Activated CD4-positive, alpha-beta T cell treated with anti-CD3 and anti-CD28 coated beads for 36 hours (primary cell): ENCODE measurements around the gene IRF4. TPM values are rescaled to one million over a fixed set of nuclear protein-coding genes. Genes with fewer than 3 reads are reported as not detected.

ENCODE experiments used
- ATAC-seq: fragments of 200-7000 bp; cut with Tn5 transposase; one replicate; pipeline ENCODE4 v1.10.0; 2021; ENCODE audit warnings: mild to moderate bottlenecking, moderate library complexity
- CTCF ChIA-PET: fragments of 350-600 bp; sonication (Branson Sonifier 250); formaldehyde crosslinking; loops from one replicate; lab custom pipeline; 2021; ENCODE audit warnings: antibody characterized with exemption; lab: Charles Lee
- POLR2A ChIA-PET: fragments of 350-600 bp; sonication (Branson Sonifier 250); formaldehyde crosslinking; loops from one replicate; lab custom pipeline; 2021; ENCODE audit warnings: antibody characterized with exemption, inconsistent platforms; lab: Charles Lee
- DNase-seq: peaks from one replicate; pipeline ENCODE4 v3.0.0-alpha.2; 2020
- H3K27ac Mint-ChIP-seq: one replicate; pipeline ENCODE4 v1.8.0; 2021; ENCODE audit warnings: mixed read lengths
- H3K27me3 Mint-ChIP-seq: one replicate; pipeline ENCODE4 v1.8.0; 2021; ENCODE audit warnings: mixed read lengths
- H3K36me3 Mint-ChIP-seq: one replicate; pipeline ENCODE4 v1.8.0; 2021; ENCODE audit warnings: low read depth, mixed read lengths
- H3K4me1 Mint-ChIP-seq: one replicate; pipeline ENCODE4 v1.8.0; 2021; ENCODE audit warnings: mixed read lengths
- H3K4me3 Mint-ChIP-seq: one replicate; pipeline ENCODE4 v1.8.0; 2021; ENCODE audit warnings: mild to moderate bottlenecking, moderate library complexity, mixed read lengths
- H3K9me3 Mint-ChIP-seq: one replicate; pipeline ENCODE4 v1.8.0; 2021; ENCODE audit warnings: low read depth, mixed read lengths
- intact Hi-C, 2 experiments: fragments of 100-400 bp; cut with DNase I in 1 of 2; cut with micrococcal nuclease in 1 of 2; formaldehyde crosslinking; loops; one replicate each; pipeline versions ENCODE4 v1.14.2 to v1.15.1; 2022 to 2024; cut with DNase I, micrococcal nuclease
- total RNA-seq, 2 experiments: library from RNA; stranded (reverse); gene quantifications; one replicate each; pipeline ENCODE4 v1.2.3, GENCODE V29; 2021

IRF4 gene
- total RNA-seq, 2 experiments from 2014 or later = 601 to 617 TPM

GRCh38 chr6:394641-395289, 3.2 kb downstream of the IRF4 start:
- DNase-seq = no peak
- H3K9me3 Mint-ChIP-seq = no peaks in the 10 kb centered on the region
- H3K4me1 Mint-ChIP-seq = peaks cover 64% of the 10 kb centered on the region
- no peak for ATAC-seq
- peaks cover 72% of the 10 kb centered on the region for H3K36me3 Mint-ChIP-seq
- POLR2A ChIA-PET = interaction anchor here (0.6 to 7.5 kb wide), 5 partner anchors 8 to 205 kb away, joined by 4 to 121 read pairs (median 6); no protein-coding TSS in a partner anchor
- peak overlapping the region; percentile 99 for H3K27ac Mint-ChIP-seq
- peak overlapping the region; percentile 94 for H3K4me3 Mint-ChIP-seq
- intact Hi-C loops = loop anchor here (1.0 to 5.0 kb wide), 4 partner anchors 9 to 988 kb away; no protein-coding TSS in a partner anchor
- H3K27me3 Mint-ChIP-seq = no peaks in the 10 kb centered on the region
- CTCF ChIA-PET = interaction anchor here (0.8 to 1.5 kb wide), 7 partner anchors 8 to 156 kb away, joined by 3 to 4 read pairs (median 4); no protein-coding TSS in a partner anchor

- ATAC-seq = no peak
Measured at GRCh38 chr6:395432-396125, 4.0 kb downstream of the IRF4 start.

GRCh38 chr6:396126-396520, 4.6 kb downstream of the IRF4 start:
- Mint-ChIP-seq H3K4me1 (peaks cover 63% of the 10 kb centered on the region), H3K27ac (peak overlapping the region; percentile 99), H3K4me3 (peak overlapping the region; percentile 94), H3K27me3 (no peaks in the 10 kb centered on the region), H3K9me3 (no peaks in the 10 kb centered on the region), H3K36me3 (peaks cover 84% of the 10 kb centered on the region)
- ChIA-PET CTCF (interaction anchor here (1.1 to 3.7 kb wide), 2 partner anchors 89 to 179 kb away, joined by 4 to 12 read pairs; no protein-coding TSS in a partner anchor), POLR2A (interaction anchor here (1.5 to 7.5 kb wide), 3 partner anchors 7 to 153 kb away, joined by 3 to 121 read pairs (median 6); no protein-coding TSS in a partner anchor)
- no peak for ATAC-seq
- intact Hi-C loops = no loop called here
- no peak for DNase-seq

More at GRCh38 chr6:395432-396125, 4.0 kb downstream of the IRF4 start:
- POLR2A ChIA-PET = interaction anchor here (0.6 to 7.5 kb wide), 4 partner anchors 7 to 153 kb away, joined by 3 to 121 read pairs (median 6); no protein-coding TSS in a partner anchor
- intact Hi-C loops = loop anchor here in 1 of 2 experiments (2.0 kb wide), 1 partner anchor 153 kb away; no protein-coding TSS in a partner anchor
- Mint-ChIP-seq H3K36me3 (peaks cover 80% of the 10 kb centered on the region), H3K9me3 (no peaks in the 10 kb centered on the region), H3K4me1 (peaks cover 63% of the 10 kb centered on the region), H3K27ac (peak overlapping the region; percentile 99), H3K27me3 (no peaks in the 10 kb centered on the region), H3K4me3 (peak overlapping the region; percentile 94)
- DNase-seq = no peak
- CTCF ChIA-PET = interaction anchor here (0.8 to 3.7 kb wide), 2 partner anchors 9 to 89 kb away, joined by 3 to 12 read pairs; no protein-coding TSS in a partner anchor

GRCh38 chr6:397056-397455, 5.5 kb downstream of the IRF4 start:
- peak overlapping the region; percentile 68 for H3K4me3 Mint-ChIP-seq
- H3K27me3 Mint-ChIP-seq = no peaks in the 10 kb centered on the region
- DNase-seq = no peak
- ChIA-PET CTCF (interaction anchor here (0.6 to 3.7 kb wide), 10 partner anchors 9 to 325 kb away, joined by 3 to 12 read pairs (median 4); no protein-coding TSS in a partner anchor), POLR2A (interaction anchor here (0.6 to 1.8 kb wide), 4 partner anchors 71 to 106 kb away, joined by 3 to 6 read pairs (median 3); no protein-coding TSS in a partner anchor)
- peak overlapping the region; percentile 88 for H3K27ac Mint-ChIP-seq
- intact Hi-C loops = no loop called here
- H3K9me3 Mint-ChIP-seq = no peaks in the 10 kb centered on the region
- peaks cover 71% of the 10 kb centered on the region for H3K4me1 Mint-ChIP-seq
- H3K36me3 Mint-ChIP-seq = peaks cover 91% of the 10 kb centered on the region
- no peak for ATAC-seq

- peak overlapping the region; percentile 68 for H3K4me3 Mint-ChIP-seq
- CTCF ChIA-PET = interaction anchor here (0.6 to 3.7 kb wide), 13 partner anchors 8 to 324 kb away, joined by 3 to 12 read pairs (median 3); no protein-coding TSS in a partner anchor
- peaks cover 76% of the 10 kb centered on the region for H3K4me1 Mint-ChIP-seq
- DNase-seq (no peak), ATAC-seq (no peak)
- peaks cover 92% of the 10 kb centered on the region for H3K36me3 Mint-ChIP-seq
- POLR2A ChIA-PET = interaction anchor here (0.6 to 1.8 kb wide), 6 partner anchors 8 to 105 kb away, joined by 3 to 6 read pairs (median 3); no protein-coding TSS in a partner anchor
- H3K27ac Mint-ChIP-seq = peak overlapping the region; percentile 88
- H3K9me3 Mint-ChIP-seq = no peaks in the 10 kb centered on the region
- intact Hi-C loops = no loop called here
- H3K27me3 Mint-ChIP-seq = no peaks in the 10 kb centered on the region
Measured at GRCh38 chr6:397604-398003, 6.1 kb downstream of the IRF4 start.

- Mint-ChIP-seq H3K4me3 (peak overlapping the region; percentile 68), H3K27me3 (no peaks in the 10 kb centered on the region), H3K27ac (peak overlapping the region; percentile 88), H3K9me3 (no peaks in the 10 kb centered on the region), H3K36me3 (peaks cover 92% of the 10 kb centered on the region), H3K4me1 (peaks cover 81% of the 10 kb centered on the region)
- ChIA-PET POLR2A (interaction anchor here (0.6 to 1.8 kb wide), 9 partner anchors 9 to 105 kb away, joined by 3 to 6 read pairs (median 3); no protein-coding TSS in a partner anchor), CTCF (interaction anchor here (0.6 to 3.7 kb wide), 11 partner anchors 8 to 324 kb away, joined by 3 to 12 read pairs (median 3); no protein-coding TSS in a partner anchor)
- intact Hi-C loops = no loop called here
- no peak for DNase-seq
- ATAC-seq = no peak
Measured at GRCh38 chr6:398065-398464, 6.5 kb downstream of the IRF4 start.

- peaks cover 86% of the 10 kb centered on the region for H3K4me1 Mint-ChIP-seq
- intact Hi-C loops = no loop called here
- H3K27ac Mint-ChIP-seq = peak overlapping the region; percentile 88
- POLR2A ChIA-PET = interaction anchor here (0.6 to 8.8 kb wide), 10 partner anchors 6 to 106 kb away, joined by 3 to 121 read pairs (median 5); partner anchors contain the start of genes DUSP22 and IRF4
- peaks cover 94% of the 10 kb centered on the region for H3K36me3 Mint-ChIP-seq
- CTCF ChIA-PET = interaction anchor here (0.6 to 3.7 kb wide), 14 partner anchors 8 to 323 kb away, joined by 3 to 14 read pairs (median 4); partner anchors contain the start of gene IRF4
- H3K27me3 Mint-ChIP-seq = no peaks in the 10 kb centered on the region
- ATAC-seq (no peak), DNase-seq (no peak)
- no peaks in the 10 kb centered on the region for H3K9me3 Mint-ChIP-seq
- peak overlapping the region; percentile 68 for H3K4me3 Mint-ChIP-seq
Measured at GRCh38 chr6:398558-399078, 7.1 kb downstream of the IRF4 start.

- POLR2A ChIA-PET = interaction anchor here (0.6 to 8.8 kb wide), 22 partner anchors 8 to 293 kb away, joined by 3 to 121 read pairs (median 5); partner anchors contain the start of genes DUSP22, EXOC2 and IRF4
- Mint-ChIP-seq H3K27me3 (no peaks in the 10 kb centered on the region), H3K4me3 (peak overlapping the region; percentile 68), H3K4me1 (peaks cover 91% of the 10 kb centered on the region), H3K9me3 (no peaks in the 10 kb centered on the region), H3K27ac (peak overlapping the region; percentile 88), H3K36me3 (peaks cover 94% of the 10 kb centered on the region)
- CTCF ChIA-PET = interaction anchor here (0.6 to 1.7 kb wide), 12 partner anchors 10 to 212 kb away, joined by 3 to 14 read pairs (median 4); partner anchors contain the start of gene IRF4
- intact Hi-C loops = loop anchor here in 1 of 2 experiments (5.0 kb wide), 1 partner anchor 47 kb away; no protein-coding TSS in a partner anchor
- ATAC-seq (peak; percentile 28), DNase-seq (peak; percentile 78)
Measured at GRCh38 chr6:399785-400534, 8.4 kb downstream of the IRF4 start.

GRCh38 chr6:400815-401214, 9.3 kb downstream of the IRF4 start:
- no peak for DNase-seq
- ChIA-PET POLR2A (interaction anchor here (0.6 to 8.8 kb wide), 6 partner anchors 8 to 97 kb away, joined by 3 to 121 read pairs (median 7); partner anchors contain the start of gene IRF4), CTCF (interaction anchor here (1.0 to 1.7 kb wide), 4 partner anchors 11 to 31 kb away, joined by 3 to 7 read pairs (median 4); no protein-coding TSS in a partner anchor)
- H3K36me3 Mint-ChIP-seq = peaks cover 94% of the 10 kb centered on the region
- H3K4me3 Mint-ChIP-seq = peak overlapping the region; percentile 63
- ATAC-seq = no peak
- intact Hi-C loops = loop anchor here in 1 of 2 experiments (5.0 kb wide), 1 partner anchor 46 kb away; no protein-coding TSS in a partner anchor
- no peaks in the 10 kb centered on the region for H3K27me3 Mint-ChIP-seq
- no peaks in the 10 kb centered on the region for H3K9me3 Mint-ChIP-seq
- peaks cover 91% of the 10 kb centered on the region for H3K4me1 Mint-ChIP-seq
- peak overlapping the region; percentile 92 for H3K27ac Mint-ChIP-seq
